SKM-1 treated with dmso at 0.1 percent for 144 hours (cell line): ENCODE data around the gene SORL1.
A peak's percentile ranks its signal among the peaks of the same experiment; 100 is the strongest.

Source experiments
- DNase-seq: peaks from one replicate; lab custom pipeline; 2025; ENCODE audit not compliant: unreplicated experiment; lab: John Stamatoyannopoulos, UW

SORL1 gene

GRCh38 chr11:121578251-121578976 is 126.3 kb downstream of the SORL1 start:
- DNase-seq, result no peak

DNA sequence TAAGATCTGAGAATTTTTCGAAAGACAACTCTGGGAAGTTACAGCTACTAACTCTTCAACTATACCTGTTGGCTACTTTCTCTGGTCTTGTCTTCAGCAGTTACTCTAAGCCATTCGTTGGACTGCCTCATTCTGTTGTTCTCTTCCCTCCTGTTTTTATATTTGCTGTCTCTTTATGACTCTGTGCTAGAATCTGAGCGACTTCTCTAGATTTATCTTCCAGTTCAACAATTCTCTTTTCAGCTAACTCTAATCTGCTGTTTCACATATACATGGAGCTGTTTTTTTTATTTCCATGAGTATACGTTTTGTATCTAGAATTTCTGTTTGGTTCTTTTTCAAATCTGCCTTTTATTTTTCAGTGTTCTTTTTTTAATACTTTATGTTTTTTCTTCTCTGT is 128.0 kb downstream of the SORL1 start:
- DNase-seq, result no peak

DNA sequence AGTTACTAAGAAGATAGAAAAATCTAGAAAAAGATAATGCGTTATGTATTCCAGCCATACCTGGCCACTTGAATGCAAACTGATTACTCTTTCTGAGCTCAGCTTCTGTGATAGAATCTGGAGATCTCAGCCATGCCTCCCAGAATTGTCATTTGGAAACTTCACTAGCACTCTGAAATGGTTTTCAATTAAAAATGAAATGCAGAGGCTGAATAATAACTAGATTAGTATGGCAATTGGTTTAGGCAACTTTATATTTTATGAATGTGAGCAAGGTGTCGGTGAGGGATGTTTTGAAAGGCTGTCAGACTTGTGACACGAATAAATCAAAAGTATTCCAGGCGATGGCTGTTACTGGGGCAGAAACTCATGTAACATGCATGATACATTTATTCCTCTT is 129.5 kb downstream of the SORL1 start:
- no peak for DNase-seq

DNA sequence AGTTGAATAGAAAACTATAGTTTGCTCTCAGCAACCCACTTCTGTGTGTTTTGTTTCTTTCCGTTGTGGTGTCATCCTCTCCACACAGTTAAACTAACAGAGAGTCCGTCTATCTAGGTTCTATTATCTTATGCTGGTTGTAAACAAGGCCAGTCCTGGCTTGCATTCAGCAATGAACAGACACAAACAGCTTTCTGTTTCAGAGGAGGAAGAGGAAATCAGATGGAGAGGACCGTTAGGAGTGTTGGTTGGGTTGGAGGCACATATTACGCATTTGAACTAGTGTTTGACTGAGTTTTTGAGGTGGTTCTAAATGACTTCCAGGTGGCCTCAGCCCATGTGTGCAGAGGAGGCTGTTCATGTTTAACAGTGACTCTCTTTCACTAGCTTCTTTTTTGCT is 130.2 kb downstream of the SORL1 start:
- no peak for DNase-seq

- no peak for DNase-seq
Observed at GRCh38 chr11:121583825-121584224, 131.7 kb downstream of the SORL1 start.

DNA sequence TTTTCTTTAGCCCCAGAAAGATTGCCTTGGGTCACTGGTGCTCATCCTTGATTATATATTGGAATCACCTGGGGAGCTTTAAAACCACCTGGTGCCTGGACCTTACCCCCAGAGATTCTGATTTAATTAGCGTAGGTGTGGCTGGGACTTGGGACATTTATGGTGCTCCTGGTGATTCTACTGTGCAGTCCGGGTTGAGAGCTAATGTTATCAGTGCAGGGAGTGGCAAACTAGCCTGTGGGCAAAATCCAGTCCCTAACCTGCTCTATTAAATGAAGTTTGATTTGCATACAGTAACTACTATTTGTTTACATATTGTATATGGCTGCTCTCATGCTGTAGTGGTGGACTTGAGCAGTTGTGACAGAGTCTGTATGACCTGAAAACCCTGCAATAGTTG is 134.6 kb downstream of the SORL1 start:
- DNase-seq, result no peak

- no peak for DNase-seq
Observed at GRCh38 chr11:121587182-121587581, 135.1 kb downstream of the SORL1 start.

- DNase-seq, result peak; percentile 22
Observed at GRCh38 chr11:121588747-121589146, 136.6 kb downstream of the SORL1 start.

GRCh38 chr11:121589946-121590537 is 137.9 kb downstream of the SORL1 start:
- DNase-seq, result peak; percentile 50

DNA sequence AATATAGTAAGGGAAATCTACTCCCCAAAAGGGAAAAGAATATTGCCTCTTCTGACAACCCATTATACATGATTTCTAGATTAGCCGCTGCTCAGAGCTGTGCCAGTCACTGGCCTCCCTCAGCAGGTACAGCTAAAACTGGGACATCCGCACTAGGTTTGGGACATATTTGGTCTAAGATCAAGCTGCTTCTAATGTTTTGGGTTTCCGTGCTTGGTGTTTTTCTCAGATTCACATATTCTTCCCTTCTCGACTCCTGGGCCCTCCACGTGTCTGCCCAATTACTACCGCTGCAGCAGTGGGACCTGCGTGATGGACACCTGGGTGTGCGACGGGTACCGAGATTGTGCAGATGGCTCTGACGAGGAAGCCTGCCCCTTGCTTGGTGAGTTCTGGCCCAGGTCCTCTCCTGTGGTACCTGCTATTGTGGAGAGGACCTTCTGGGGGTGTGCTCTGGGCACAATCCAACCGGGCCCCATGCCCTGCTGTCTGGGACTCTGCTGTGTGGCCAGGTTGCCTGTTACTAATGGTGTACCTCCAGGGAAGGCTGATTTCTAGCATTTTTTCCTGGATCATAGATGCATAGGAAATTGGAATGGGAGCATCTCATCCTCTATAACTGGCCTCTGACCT is 138.8 kb downstream of the SORL1 start:
- no peak for DNase-seq

GRCh38 chr11:121591405-121592033 is 139.4 kb downstream of the SORL1 start:
- peak; percentile 43 for DNase-seq

DNA sequence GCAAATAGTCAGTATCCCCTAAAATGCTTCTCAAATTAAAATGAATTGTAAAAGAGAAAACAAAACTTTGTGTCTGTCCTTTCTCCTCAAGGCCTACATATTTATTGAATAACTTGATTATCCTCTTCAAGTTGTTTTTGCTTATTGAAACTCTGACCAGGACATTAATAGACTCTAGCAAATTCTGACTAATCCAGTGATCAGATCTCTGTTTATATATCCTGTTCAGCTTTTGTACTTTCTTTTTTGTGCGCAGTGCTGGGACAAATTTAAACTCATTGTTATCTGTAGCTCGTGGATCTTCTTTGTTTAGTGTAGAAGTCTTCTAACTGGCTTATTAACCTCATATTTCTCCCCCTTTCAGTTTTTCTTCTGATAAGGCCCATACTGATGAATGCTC is 140.6 kb downstream of the SORL1 start:
- DNase-seq, result no peak

- no peak for DNase-seq
Observed at GRCh38 chr11:121595717-121596161, 143.6 kb downstream of the SORL1 start.

DNA sequence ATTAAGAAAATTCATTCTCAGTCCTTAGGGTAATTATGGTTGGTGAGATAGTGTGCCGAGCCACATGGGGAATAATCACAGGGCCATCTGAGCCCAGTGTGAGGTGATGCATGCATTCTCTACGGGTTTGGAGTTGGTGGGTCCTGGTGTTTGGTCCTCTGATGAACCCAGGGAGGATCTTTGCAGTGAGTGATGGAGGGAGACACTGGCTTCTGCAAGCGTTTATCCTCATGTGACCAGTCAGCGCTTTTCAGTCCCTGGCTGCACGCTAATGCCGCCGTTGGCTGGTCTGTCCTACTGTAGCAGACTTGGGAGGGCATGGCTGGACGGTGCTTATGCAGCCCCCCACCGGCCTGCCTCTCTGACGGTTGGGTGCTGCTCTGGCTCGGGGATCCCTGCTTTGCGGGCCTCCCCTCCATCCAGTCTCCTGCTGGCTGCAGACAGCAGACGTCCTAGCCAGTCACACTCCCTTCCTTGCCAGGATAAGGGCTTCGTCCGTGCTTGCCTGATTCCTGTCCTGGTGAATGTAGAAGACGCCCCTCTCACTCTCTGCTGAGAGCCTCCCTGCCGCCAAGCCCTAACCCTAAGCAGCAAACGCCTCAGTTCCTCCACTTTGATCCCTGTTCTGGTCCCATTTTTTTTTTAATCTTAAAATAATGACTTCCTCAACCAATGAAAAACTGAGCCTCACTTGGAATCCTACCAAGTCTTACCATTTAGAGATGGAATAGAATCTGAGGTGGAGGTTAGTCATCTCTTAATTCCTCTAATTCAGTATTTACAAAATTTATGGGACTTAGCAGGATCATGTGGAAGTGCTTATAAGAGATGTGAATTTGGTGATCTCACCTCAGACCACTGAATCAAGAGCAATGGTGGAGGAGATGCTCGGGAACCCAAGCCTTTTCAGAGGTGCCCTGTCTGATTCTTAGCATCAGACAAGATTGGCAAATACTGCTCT is 144.4 kb downstream of the SORL1 start:
- DNase-seq, result no peak

- DNase-seq, result no peak
Observed at GRCh38 chr11:121603316-121603715, 151.2 kb downstream of the SORL1 start.

DNA sequence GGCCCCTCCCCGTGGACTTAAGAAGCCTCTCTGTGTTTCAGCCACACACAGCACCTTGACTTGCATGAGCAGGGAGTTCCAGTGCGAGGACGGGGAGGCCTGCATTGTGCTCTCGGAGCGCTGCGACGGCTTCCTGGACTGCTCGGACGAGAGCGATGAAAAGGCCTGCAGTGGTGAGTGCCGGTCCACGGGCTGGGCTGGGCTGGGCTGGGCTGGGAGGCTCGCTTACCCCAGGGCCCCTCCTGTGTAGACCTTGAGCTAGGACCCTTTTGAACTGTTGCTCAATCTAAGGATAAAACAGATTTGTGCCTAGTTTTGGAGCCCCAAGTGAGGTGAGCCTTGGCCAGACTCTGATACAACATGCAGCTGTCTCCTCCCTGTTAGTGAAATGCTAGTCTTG is 152.0 kb downstream of the SORL1 start:
- DNase-seq, result no peak

- DNase-seq, result no peak
Observed at GRCh38 chr11:121606354-121606753, 154.2 kb downstream of the SORL1 start.

GRCh38 chr11:121607341-121607740 is 155.2 kb downstream of the SORL1 start:
- DNase-seq, result no peak

GRCh38 chr11:121608545-121609098 is 156.5 kb downstream of the SORL1 start:
- no peak for DNase-seq

DNA sequence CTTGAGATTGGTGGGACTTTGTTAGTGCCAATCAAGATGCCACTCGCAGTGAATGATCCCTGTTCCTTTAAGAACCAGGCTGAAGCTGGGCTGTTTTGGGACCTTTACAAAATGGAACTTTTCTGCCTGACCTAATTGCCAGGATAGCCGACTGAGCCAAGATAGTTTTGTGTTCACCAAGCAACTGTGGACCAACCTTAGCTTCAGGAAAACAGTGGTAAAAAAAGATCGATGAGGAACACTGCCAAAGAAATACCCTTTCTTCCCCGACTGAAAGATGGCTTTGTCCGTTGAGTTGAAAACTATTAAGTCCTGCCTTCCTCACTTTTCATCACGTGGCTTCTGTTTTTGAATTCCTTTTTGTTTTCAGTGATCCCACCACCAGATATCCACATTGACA is 158.6 kb downstream of the SORL1 start:
- DNase-seq, result no peak
